IMR-90 (cell line): ENCODE data around the gene MOV10L1. TPM values are rescaled to one million over a fixed set of nuclear protein-coding genes. Genes with fewer than 3 reads are reported as not detected.

Source experiments
- ATAC-seq: fragments of 200-7000 bp; cut with Tn5 transposase; 2 replicates; pipeline ENCODE4 v1.9.1; 2020; ENCODE audit warnings: low read depth, mild to moderate bottlenecking, moderate library complexity
- BruUV-seq: library from RNA; stranded (reverse); fragments of 400-500 nt; replicated peaks from 2 replicates; lab custom pipeline; 2021; lab: Mats Ljungman, UMichigan
- CTCF ChIA-PET: fragments of 300-600 bp; formaldehyde crosslinking; extraction: SDS; loops from one replicate; lab custom pipeline; 2021; ENCODE audit warnings: antibody characterized with exemption; lab: Yijun Ruan, JAX
- POLR2A ChIA-PET: fragments of 300-600 bp; sonication (Branson Sonifier 250); formaldehyde crosslinking; loops from one replicate; lab custom pipeline; 2022; ENCODE audit warnings: antibody characterized with exemption; ENCODE audit not compliant: unreplicated experiment; lab: Charles Lee
- DNase-seq: peaks from one replicate; pipeline ENCODE4 v3.0.0; 2013
- H2AFZ ChIP-seq: replicated peaks from 2 replicates; pipeline ENCODE3; 2013; ENCODE audit warnings: low read length, mild to moderate bottlenecking; ENCODE audit not compliant: poor library complexity
- H2AK5ac ChIP-seq: 2 replicates; pipeline ENCODE4 v1.6.1; 2013; ENCODE audit warnings: low read depth, low read length, inconsistent platforms
- H2AK9ac ChIP-seq: replicated peaks from 2 replicates; pipeline ENCODE3; 2013; ENCODE audit warnings: mild to moderate bottlenecking, low read depth, low read length, moderate library complexity; ENCODE audit not compliant: poor library complexity
- H2BK120ac ChIP-seq: 2 replicates; pipeline ENCODE4 v1.6.1; 2013; ENCODE audit warnings: low read depth, low read length, inconsistent platforms
- H2BK15ac ChIP-seq: 3 replicates; pipeline ENCODE4 v1.6.1; 2013; ENCODE audit warnings: low read depth, low read length, inconsistent platforms
- H2BK20ac ChIP-seq: 2 replicates; pipeline ENCODE4 v1.6.1; 2013; ENCODE audit warnings: low read depth, mild to moderate bottlenecking, inconsistent platforms, low read length, moderate library complexity
- H2BK5ac ChIP-seq: 2 replicates; pipeline ENCODE4 v1.6.1; 2013; ENCODE audit warnings: mild to moderate bottlenecking, low read depth, low read length, inconsistent platforms; ENCODE audit not compliant: poor library complexity, severe bottlenecking
- H3K14ac ChIP-seq: replicated peaks from 2 replicates; pipeline ENCODE4 v1.6.1; 2013; ENCODE audit warnings: low read depth, low read length, inconsistent platforms
- H3K18ac ChIP-seq: 2 replicates; pipeline ENCODE4 v1.6.1; 2013; ENCODE audit warnings: low read depth, low read length, control low read depth
- H3K23ac ChIP-seq: 2 replicates; pipeline ENCODE4 v1.6.1; 2013; ENCODE audit warnings: low read depth, low read length, inconsistent platforms
- H3K27ac ChIP-seq: 2 replicates; pipeline ENCODE4 v1.5.1; 2013; ENCODE audit warnings: mild to moderate bottlenecking, control low read depth, low read length; ENCODE audit not compliant: insufficient read depth
- H3K27me3 ChIP-seq: 2 replicates; pipeline ENCODE4 v1.6.1; 2013; ENCODE audit warnings: low read length; ENCODE audit not compliant: control insufficient read depth, insufficient read depth
- H3K36me3 ChIP-seq: 2 replicates; pipeline ENCODE4 v1.6.1; 2013; ENCODE audit warnings: low read length, mixed read lengths; ENCODE audit not compliant: control insufficient read depth, insufficient read depth
- H3K4ac ChIP-seq: 2 replicates; pipeline ENCODE4 v1.6.1; 2013; ENCODE audit warnings: low read depth, low read length, inconsistent platforms
- H3K4me1 ChIP-seq: 2 replicates; pipeline ENCODE4 v1.6.1; 2013; ENCODE audit warnings: low read length, mixed read lengths; ENCODE audit not compliant: control insufficient read depth, insufficient read depth
- H3K4me2 ChIP-seq: 2 replicates; pipeline ENCODE4 v1.6.1; 2013; ENCODE audit warnings: low read depth, mild to moderate bottlenecking, control low read depth, low read length, moderate library complexity
- H3K4me3 ChIP-seq: 2 replicates; pipeline ENCODE4 v1.5.1; 2013; ENCODE audit warnings: low read depth, mild to moderate bottlenecking, control low read depth, low read length, moderate library complexity; ENCODE audit not compliant: insufficient read depth
- H3K56ac ChIP-seq: 2 replicates; pipeline ENCODE4 v1.6.1; 2013; ENCODE audit warnings: low read length, inconsistent platforms; ENCODE audit not compliant: insufficient read depth; ENCODE audit errors: extremely low read depth
- H3K79me1 ChIP-seq, 2 experiments: 2 replicates each; pipeline ENCODE4 v1.6.1; 2013; ENCODE audit warnings: low read length in 2 of 2, inconsistent platforms in 1 of 2, low read depth in 1 of 2
- H3K9ac ChIP-seq: 2 replicates; pipeline ENCODE4 v1.6.1; 2013; ENCODE audit warnings: low read depth, low read length, control low read depth
- H3K9me1 ChIP-seq: 2 replicates; pipeline ENCODE4 v1.6.1; 2013; ENCODE audit warnings: low read length, inconsistent platforms; ENCODE audit not compliant: insufficient read depth
- H3K9me3 ChIP-seq: 2 replicates; pipeline ENCODE4 v1.6.1; 2013; ENCODE audit warnings: low read length; ENCODE audit not compliant: control insufficient read depth, insufficient read depth
- H4K20me1 ChIP-seq: 2 replicates; pipeline ENCODE4 v1.6.1; 2013; ENCODE audit warnings: low read length, inconsistent platforms; ENCODE audit not compliant: insufficient read depth
- H4K5ac ChIP-seq: 2 replicates; pipeline ENCODE4 v1.6.1; 2013; ENCODE audit warnings: mild to moderate bottlenecking, low read depth, low read length, control low read depth
- H4K8ac ChIP-seq, 2 experiments: 2 replicates each; pipeline ENCODE4 v1.6.1; 2013; ENCODE audit warnings: low read depth in 2 of 2, low read length in 2 of 2, control low read depth in 1 of 2, inconsistent platforms in 1 of 2
- H4K91ac ChIP-seq: 2 replicates; pipeline ENCODE4 v1.6.1; 2013; ENCODE audit warnings: low read depth, low read length, inconsistent platforms; ENCODE audit not compliant: insufficient read depth
- MAFK ChIP-seq: IDR thresholded peaks from 2 replicates; pipeline ENCODE4 v1.6.1; 2012; ENCODE audit warnings: low read depth, low read length, improper control_type of control experiment
- NFE2L2 ChIP-seq: fragments of 150-350 bp; IDR thresholded peaks from 2 replicates; pipeline ENCODE4 v1.6.1; 2016; ENCODE audit warnings: low read depth, mild to moderate bottlenecking, low read length
- RAD21 ChIP-seq: IDR thresholded peaks from 2 replicates; pipeline ENCODE4 v1.6.1; 2012; ENCODE audit warnings: low read length, improper control_type of control experiment
- RFX5 ChIP-seq: IDR thresholded peaks from 2 replicates; pipeline ENCODE4 v1.8.0; 2012; ENCODE audit warnings: low read depth, mild to moderate bottlenecking, low read length, moderate library complexity
- SMC3 ChIP-seq: fragments of 150-350 bp; IDR thresholded peaks from 2 replicates; pipeline ENCODE4 v1.6.1; 2016; ENCODE audit warnings: low read depth, mild to moderate bottlenecking, antibody characterized with exemption, low read length, moderate library complexity
- WGBS, 2 experiments: methylation state at CpG; one replicate each; pipeline versions ENCODE4 v1.1.5 to v1.1.7; 2013; ENCODE audit warnings: missing lambda C conversion rate in 2 of 2; ENCODE audit not compliant: insufficient read length in 1 of 2; ENCODE audit errors: extremely low coverage in 2 of 2; 5-methylcytosine and 5-hydroxymethylcytosine counted together
- dilution Hi-C: fragments of 300-500 bp; cut with HindIII; formaldehyde crosslinking; loops from one replicate; pipeline ENCODE4 v1.14.3; 2018; ENCODE audit warnings: low sequenced_read_pairs; ENCODE audit not compliant: unreplicated experiment
- in situ Hi-C: fragments of 300-500 bp; cut with MboI; formaldehyde crosslinking; loops from 3 replicates; pipeline ENCODE4 v1.14.3; 2019; ENCODE audit warnings: low sequenced_read_pairs, inconsistent platforms, mixed read lengths
- intact Hi-C: fragments of 100-400 bp; cut with micrococcal nuclease; formaldehyde crosslinking; loops from 2 replicates; pipeline ENCODE4 v1.10.0; 2022
- polyA plus RNA-seq, 3 experiments: library from polyadenylated mRNA; depleted of rRNA; stranded (reverse); fragments of >200 nt; gene quantifications; 2 replicates each; pipeline ENCODE4 v1.2.3, GENCODE V29; 2012; ENCODE audit warnings: low replicate concordance in 1 of 3
- total RNA-seq: library from RNA; depleted of rRNA; stranded (reverse); fragments of >200 nt; gene quantifications from 2 replicates; pipeline ENCODE4 v1.2.3, GENCODE V29; 2012
- TF ChIP-seq, protein P1 (sequence below): fragments of 150-350 bp; IDR thresholded peaks from 2 replicates; pipeline ENCODE4 v1.6.1; 2016; ENCODE audit warnings: low read depth, mild to moderate bottlenecking, low read length, moderate library complexity, borderline replicate concordance
- TF ChIP-seq, protein P2 (sequence below): conservative IDR thresholded peaks from 2 replicates; pipeline ENCODE4 v1.5.1; 2012; ENCODE audit warnings: mild to moderate bottlenecking, low read depth, low read length, improper control_type of control experiment
- TF ChIP-seq, protein P3 (sequence below): fragments of 150-350 bp; IDR thresholded peaks from 2 replicates; pipeline ENCODE4 v1.6.1; 2017; ENCODE audit warnings: mild to moderate bottlenecking, antibody characterized with exemption, low read length, low read depth

The MOV10L1 gene
- total and polyA plus RNA-seq, 2 of the 4 experiments (the other 2 are of a cell fraction) = 0.72 to 1.4 TPM

DNA sequence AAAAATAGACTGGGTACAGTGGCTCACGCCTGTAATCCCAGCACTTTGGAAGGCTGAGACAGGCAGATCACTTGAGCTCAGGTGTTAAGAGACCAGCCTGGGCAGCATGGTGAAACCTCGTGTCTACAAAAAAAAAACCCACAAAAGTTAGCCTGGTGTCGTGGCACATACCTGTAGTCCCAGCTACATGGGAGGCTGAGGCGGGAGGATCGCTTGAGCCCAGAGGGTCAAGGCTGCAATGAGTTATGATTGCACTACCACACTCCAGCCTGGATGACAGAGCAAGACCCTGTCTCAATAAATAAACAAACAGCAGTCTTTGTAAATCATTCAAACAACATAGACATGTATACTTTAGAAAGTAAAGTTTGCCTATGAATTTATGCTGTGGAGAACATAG is 2.5 kb downstream of the MOV10L1 start:
- Histone ChIP-seq H3K9me1 (no peaks in the 10 kb centered on the region; the same call in 1 of the 2 replicates), H2AK5ac (no peak overlapping the region), H4K8ac (no peak overlapping the region), H3K36me3 (no peaks in the 10 kb centered on the region), H2BK20ac (no peak overlapping the region), H3K4me2 (no peak overlapping the region), H3K14ac (no peak overlapping the region), H3K4me1 (peaks cover 5% of the 10 kb centered on the region; the same call in 1 of the 2 replicates), H3K23ac (no peak overlapping the region), H3K4me3 (no peak overlapping the region), H3K9ac (no peak overlapping the region), H3K27ac (no peak overlapping the region), H3K27me3 (peaks cover 5% of the 10 kb centered on the region), H2AK9ac (no peak overlapping the region), H3K56ac (no peak overlapping the region), H3K18ac (no peak overlapping the region), H4K20me1 (no peaks in the 10 kb centered on the region), H4K5ac (no peak overlapping the region), H2BK5ac (no peak overlapping the region), H2AFZ (no peak overlapping the region), H2BK15ac (no peak overlapping the region), H3K4ac (no peak overlapping the region), H3K79me1 (no peaks in the 10 kb centered on the region), H2BK120ac (no peak overlapping the region), H4K91ac (no peak overlapping the region), H3K9me3 (peaks cover 9% of the 10 kb centered on the region)
- dilution Hi-C loops (no loop called here), intact Hi-C loops (no loop called here), in situ Hi-C loops (no loop called here)
- TF ChIP-seq RFX5 (no peak), NFE2L2 (no peak), SMC3 (no peak), RAD21 (no peak), MAFK (no peak)
- TF ChIP-seq, protein P1, sequence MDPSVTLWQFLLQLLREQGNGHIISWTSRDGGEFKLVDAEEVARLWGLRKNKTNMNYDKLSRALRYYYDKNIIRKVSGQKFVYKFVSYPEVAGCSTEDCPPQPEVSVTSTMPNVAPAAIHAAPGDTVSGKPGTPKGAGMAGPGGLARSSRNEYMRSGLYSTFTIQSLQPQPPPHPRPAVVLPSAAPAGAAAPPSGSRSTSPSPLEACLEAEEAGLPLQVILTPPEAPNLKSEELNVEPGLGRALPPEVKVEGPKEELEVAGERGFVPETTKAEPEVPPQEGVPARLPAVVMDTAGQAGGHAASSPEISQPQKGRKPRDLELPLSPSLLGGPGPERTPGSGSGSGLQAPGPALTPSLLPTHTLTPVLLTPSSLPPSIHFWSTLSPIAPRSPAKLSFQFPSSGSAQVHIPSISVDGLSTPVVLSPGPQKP = no peak
- TF ChIP-seq, protein P2, sequence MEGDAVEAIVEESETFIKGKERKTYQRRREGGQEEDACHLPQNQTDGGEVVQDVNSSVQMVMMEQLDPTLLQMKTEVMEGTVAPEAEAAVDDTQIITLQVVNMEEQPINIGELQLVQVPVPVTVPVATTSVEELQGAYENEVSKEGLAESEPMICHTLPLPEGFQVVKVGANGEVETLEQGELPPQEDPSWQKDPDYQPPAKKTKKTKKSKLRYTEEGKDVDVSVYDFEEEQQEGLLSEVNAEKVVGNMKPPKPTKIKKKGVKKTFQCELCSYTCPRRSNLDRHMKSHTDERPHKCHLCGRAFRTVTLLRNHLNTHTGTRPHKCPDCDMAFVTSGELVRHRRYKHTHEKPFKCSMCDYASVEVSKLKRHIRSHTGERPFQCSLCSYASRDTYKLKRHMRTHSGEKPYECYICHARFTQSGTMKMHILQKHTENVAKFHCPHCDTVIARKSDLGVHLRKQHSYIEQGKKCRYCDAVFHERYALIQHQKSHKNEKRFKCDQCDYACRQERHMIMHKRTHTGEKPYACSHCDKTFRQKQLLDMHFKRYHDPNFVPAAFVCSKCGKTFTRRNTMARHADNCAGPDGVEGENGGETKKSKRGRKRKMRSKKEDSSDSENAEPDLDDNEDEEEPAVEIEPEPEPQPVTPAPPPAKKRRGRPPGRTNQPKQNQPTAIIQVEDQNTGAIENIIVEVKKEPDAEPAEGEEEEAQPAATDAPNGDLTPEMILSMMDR = no peak
- TF ChIP-seq, protein P3, sequence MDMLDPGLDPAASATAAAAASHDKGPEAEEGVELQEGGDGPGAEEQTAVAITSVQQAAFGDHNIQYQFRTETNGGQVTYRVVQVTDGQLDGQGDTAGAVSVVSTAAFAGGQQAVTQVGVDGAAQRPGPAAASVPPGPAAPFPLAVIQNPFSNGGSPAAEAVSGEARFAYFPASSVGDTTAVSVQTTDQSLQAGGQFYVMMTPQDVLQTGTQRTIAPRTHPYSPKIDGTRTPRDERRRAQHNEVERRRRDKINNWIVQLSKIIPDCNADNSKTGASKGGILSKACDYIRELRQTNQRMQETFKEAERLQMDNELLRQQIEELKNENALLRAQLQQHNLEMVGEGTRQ = no peak
- ChIA-PET POLR2A (no interaction called here), CTCF (no interaction called here)
- ATAC-seq (no peak), DNase-seq (no peak)
- 80% methylated on average over 1 of the region's 5 CpGs; no CpG with 5 or more reads in 1 of the 2 experiments for WGBS, 2 experiments
- no TSS peak for BruUV-seq
